HL-60 (cell line): ENCODE data around the gene NME5.

Experiments used
- CTCF ChIP-seq: IDR thresholded peaks from one replicate; pipeline ENCODE4 v1.5.1; 2011; ENCODE audit warnings: low read length, control low read depth, inconsistent platforms; ENCODE audit not compliant: insufficient read depth
- GABPA ChIP-seq: IDR thresholded peaks from 2 replicates; pipeline ENCODE4 v1.6.1; 2012; ENCODE audit warnings: low read depth
- POLR2AphosphoS5 ChIP-seq: IDR thresholded peaks from 2 replicates; pipeline ENCODE4 v1.6.1; 2012; ENCODE audit warnings: low read depth
- TF ChIP-seq, protein P1 (sequence below): IDR thresholded peaks from 2 replicates; pipeline ENCODE4 v1.6.1; 2012; ENCODE audit warnings: low read depth; ENCODE audit not compliant: insufficient replicate concordance

DNA sequence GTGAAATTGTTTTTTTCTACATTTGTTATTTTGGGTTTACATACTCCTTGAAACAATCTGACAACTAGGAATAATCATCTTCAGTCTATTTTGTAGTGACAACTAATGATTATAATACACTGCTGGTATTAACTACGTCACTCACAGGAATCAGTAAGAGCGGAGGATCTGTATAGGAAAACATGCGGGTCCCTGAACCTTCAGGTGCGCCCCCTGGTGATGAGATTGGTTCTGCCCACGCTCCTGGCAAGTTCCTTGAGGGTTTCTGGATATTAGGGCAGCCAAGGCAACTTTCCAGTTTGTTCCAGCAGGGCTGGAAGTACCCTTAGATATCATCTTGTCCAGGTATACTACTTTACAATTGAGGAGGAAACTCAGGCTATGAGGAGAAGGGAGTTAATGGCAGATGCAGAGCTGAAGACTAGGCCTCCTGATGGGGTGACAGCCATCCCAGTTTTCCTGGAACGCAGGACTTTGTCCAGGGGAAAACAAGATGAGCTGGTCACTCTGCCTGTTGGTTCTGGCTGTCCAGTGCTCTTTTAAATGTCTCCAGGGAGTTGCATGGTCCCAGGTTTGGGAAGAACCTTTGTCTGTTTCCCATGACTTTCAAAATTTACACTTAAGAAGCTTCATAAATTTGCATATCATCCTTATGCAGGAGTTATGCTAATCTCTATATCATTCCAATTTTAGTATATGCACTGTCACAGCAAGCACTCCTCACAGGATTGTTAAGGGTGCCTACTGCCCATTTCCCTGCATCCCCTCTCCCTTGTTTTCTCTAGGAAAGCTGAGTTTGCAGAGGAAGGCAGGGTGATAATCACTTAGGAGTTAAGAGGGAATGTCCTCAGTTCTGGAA is 70.3 kb downstream of the NME5 start:
- TF ChIP-seq CTCF (peak; percentile 36), GABPA (no peak), POLR2AphosphoS5 (no peak)
- TF ChIP-seq, protein P1, sequence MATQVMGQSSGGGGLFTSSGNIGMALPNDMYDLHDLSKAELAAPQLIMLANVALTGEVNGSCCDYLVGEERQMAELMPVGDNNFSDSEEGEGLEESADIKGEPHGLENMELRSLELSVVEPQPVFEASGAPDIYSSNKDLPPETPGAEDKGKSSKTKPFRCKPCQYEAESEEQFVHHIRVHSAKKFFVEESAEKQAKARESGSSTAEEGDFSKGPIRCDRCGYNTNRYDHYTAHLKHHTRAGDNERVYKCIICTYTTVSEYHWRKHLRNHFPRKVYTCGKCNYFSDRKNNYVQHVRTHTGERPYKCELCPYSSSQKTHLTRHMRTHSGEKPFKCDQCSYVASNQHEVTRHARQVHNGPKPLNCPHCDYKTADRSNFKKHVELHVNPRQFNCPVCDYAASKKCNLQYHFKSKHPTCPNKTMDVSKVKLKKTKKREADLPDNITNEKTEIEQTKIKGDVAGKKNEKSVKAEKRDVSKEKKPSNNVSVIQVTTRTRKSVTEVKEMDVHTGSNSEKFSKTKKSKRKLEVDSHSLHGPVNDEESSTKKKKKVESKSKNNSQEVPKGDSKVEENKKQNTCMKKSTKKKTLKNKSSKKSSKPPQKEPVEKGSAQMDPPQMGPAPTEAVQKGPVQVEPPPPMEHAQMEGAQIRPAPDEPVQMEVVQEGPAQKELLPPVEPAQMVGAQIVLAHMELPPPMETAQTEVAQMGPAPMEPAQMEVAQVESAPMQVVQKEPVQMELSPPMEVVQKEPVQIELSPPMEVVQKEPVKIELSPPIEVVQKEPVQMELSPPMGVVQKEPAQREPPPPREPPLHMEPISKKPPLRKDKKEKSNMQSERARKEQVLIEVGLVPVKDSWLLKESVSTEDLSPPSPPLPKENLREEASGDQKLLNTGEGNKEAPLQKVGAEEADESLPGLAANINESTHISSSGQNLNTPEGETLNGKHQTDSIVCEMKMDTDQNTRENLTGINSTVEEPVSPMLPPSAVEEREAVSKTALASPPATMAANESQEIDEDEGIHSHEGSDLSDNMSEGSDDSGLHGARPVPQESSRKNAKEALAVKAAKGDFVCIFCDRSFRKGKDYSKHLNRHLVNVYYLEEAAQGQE: no peak
